HG03045 (cell line): Measurements from ENCODE around the gene ABTB1.

Experiments used
- ATAC-seq: cut with Tn5 transposase; IDR thresholded peaks from one replicate; pipeline ENCODE4 v1.9.1; 2021; ENCODE audit warnings: mild to moderate bottlenecking, moderate library complexity; ENCODE audit not compliant: unreplicated experiment

ABTB1 gene

DNA sequence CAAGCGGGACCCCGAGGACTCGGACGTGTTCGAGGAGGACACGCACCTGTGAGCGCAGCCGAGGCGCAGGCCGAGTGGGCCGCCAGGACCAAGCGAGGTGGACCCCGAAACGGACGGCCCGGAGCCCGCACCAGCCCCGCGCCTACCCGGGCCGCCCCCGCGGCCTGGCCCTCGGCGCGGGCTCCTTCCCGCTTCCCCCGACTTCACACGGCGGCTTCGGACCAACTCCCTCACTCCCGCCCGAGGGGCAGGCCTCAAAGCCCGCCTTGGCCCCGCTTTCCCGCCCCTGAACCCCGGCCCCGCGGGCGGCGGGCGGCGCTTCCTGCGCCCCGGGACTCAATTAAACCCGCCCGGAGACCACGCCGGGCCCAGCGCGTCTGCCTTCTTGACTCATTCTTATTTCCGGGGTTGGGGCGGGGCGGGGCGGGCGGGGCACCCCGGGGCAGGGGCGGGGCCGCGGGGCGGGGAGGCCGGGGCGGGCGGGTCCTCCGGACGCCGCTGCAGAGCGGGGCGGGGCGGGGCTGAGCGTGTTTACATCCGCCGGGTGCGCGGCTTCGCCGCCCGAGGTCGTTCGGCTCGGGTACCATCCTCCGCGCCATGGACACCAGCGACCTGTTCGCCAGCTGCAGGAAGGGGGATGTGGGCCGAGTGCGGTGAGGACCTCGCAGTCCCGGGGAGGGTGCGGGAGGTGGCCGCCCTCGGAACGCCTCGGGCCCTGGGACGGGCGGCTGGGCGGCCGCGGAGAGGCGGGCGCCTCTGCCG lies at the start of gene ABTB1:
Gene ABTB1 (plus strand): TSS at position 524 of the 762 bp plus-strand sequence. CDS start 74 bp downstream, at position 598.
- peak; percentile 69 for ATAC-seq

GRCh38 chr3:127624063-127624462 lies 48.7 kb upstream of the ABTB1 start:
- no peak for ATAC-seq

DNA sequence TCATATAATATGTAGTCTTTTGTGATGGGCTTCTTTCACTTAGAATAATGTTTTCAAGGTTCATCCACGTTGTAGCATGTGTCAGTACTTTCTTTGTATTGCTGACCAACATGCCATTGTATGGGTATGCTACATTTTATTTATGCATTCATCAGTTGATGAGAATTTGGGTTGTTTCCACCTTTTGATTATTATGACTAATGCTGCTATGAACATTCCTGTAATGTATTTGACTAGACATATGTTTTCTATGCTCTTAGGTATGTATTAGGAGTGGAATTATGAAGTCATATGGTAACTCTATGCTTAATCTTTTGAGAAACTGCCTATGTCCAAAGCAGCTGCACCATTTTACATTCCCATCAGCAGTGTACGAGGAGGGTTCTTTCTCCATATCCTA lies 46.9 kb upstream of the ABTB1 start:
- ATAC-seq: no peak

DNA sequence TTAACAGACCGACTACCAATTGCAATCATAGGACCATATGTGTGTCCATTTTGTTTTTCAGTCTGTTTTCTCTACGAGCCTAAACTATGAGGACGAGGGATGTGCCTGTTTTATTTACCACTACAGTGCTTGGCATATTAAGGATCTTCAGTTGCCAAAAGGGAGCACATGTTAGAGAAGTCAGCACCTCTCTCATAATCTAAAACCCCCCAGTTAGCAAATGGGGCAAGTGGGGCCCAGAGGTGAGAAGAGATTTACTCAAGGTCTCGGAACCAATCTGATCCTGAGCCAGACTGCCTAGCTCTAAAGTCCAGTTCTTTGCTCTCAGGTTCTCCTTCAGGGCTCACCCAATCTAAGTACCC lies 44.3 kb upstream of the ABTB1 start:
- no peak for ATAC-seq

GRCh38 chr3:127628788-127629466 lies 43.8 kb upstream of the ABTB1 start, which contains the start of gene PODXL2:
Gene PODXL2, plus strand, starts transcription at chr3:127629185. Its CDS starts 35 bp downstream, at chr3:127629220.
- ATAC-seq: no peak

- no peak for ATAC-seq
Measured at GRCh38 chr3:127629467-127630403, 43.0 kb upstream of the ABTB1 start.

GRCh38 chr3:127630811-127631714 lies 41.7 kb upstream of the ABTB1 start:
- no peak for ATAC-seq

- no peak for ATAC-seq
Measured at GRCh38 chr3:127632035-127632820, 40.5 kb upstream of the ABTB1 start.

- ATAC-seq: no peak
Measured at GRCh38 chr3:127634653-127635052, 38.1 kb upstream of the ABTB1 start.

DNA sequence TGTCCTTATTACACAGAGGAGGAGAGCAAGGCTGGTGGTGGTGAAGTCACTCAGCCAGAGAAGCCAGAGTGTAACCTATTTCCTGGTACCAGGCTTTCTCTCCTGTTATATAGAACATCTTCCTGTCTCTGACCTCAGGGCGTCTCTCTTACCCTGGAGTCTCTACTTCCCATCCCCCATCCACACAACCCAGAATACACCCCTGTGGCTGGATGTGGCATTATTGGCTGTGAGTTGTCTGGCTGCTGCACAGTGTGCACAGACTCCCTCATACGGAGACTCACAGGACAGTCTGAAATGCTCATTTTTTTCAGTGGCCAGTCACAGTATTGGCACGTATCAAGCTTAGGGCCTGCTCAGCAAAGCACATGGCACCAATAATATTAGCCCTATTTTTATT lies 35.2 kb upstream of the ABTB1 start:
- no peak for ATAC-seq

DNA sequence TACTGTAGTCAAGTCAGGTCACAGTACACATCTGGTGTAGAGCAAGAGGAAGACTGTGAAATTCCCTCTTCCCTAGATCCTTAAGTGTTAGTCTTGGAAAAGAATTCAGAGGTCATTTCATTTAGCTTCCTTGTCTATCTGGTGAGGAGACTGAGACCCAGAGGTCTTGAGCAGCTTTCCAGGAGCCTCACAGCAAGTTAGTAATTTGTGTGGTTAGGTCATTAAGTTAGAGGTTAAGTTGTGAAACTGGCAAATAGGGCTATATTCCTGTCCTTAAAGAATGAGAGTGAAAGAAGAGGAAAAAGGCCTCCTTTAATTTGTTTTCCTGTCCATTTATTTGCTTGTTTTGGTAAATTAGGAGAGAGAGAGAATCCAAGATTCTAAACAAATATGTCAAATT lies 34.8 kb upstream of the ABTB1 start:
- no peak for ATAC-seq

GRCh38 chr3:127639173-127640041 lies 33.3 kb upstream of the ABTB1 start:
- ATAC-seq: no peak

- no peak for ATAC-seq
Measured at GRCh38 chr3:127640042-127640355, 32.8 kb upstream of the ABTB1 start.

DNA sequence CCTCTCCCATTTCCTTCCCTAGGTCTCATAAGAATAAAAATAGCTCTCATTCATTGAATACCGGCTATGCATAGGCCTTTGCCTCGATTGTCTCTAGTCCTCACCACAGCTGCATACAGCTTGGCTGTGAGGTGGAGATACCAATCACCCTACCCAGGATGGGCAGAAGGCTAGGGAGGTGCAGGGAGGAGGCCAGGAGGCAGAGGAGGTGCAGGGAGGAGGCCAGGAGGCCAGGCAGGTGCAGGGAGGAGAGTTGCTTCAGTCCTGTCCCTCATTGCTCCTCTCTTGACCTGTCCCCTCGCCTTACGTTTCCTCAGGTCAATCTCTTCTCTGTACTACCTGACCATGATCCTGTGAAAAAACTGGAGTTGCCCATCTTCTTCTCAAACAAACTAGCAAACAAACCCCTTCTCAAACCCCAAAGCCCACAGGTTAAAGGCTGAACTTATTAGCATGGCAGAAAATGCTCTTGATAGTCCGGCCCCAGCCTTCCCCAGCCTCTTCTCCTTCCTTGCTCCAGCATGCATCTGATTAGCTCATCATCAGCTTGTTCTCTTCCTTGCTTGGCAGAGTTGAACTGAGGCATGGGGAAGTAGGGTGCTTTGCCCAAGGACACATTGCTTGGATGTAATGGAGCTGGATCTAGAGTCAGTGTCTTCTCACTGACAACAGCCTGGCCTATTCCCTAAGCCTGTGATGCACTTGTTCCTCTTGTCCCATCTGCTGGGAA lies 27.9 kb upstream of the ABTB1 start:
- ATAC-seq: no peak

GRCh38 chr3:127645371-127646015 lies 27.3 kb upstream of the ABTB1 start:
- no peak for ATAC-seq

- ATAC-seq: no peak
Measured at GRCh38 chr3:127646501-127647046, 26.2 kb upstream of the ABTB1 start.

DNA sequence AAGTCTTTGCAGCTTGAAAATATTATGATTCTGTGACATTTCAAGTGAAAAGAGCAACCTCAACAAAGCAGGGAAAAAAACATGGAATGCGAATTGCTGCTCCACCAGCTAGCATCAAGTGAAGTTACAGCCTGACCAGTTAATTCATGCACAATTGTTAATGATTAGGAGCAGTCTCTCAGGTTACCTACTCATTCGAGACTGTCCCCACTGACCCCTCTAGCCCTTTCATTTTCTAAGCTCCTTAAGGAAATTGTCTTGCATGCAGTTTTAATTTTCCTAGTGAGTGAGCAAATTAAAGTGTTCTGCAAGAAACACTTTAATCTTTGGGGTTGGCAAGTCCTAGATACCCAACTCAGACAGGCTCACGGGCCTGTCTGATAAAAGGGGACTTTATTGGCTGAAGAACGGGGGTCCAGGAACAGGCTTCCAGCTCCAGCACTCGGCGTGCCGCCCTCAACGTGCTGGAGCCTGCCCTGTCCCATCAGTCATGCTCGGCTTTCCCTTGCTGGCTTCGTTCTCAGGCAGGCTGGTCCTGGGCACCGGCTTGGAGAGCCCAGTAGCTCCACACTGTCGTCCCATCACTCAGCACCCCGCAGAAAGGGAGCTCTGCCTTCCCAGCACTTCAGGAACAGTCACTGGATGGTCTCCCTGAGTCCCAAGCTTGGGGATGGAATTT lies 25.4 kb upstream of the ABTB1 start:
- ATAC-seq: no peak
